GM10266 (cell line): ENCODE measurements around the gene COL15A1.

ENCODE experiments used
- DNase-seq: peaks from one replicate; pipeline ENCODE4 v3.0.0; 2012; ENCODE audit errors: extremely low spot score
- CTCF ChIP-seq: IDR thresholded peaks from 2 replicates; pipeline ENCODE4 v1.5.1; 2012; ENCODE audit warnings: mild to moderate bottlenecking, low read depth; ENCODE audit not compliant: control insufficient read depth, insufficient read depth; ENCODE audit errors: missing control alignments

Gene COL15A1

GRCh38 chr9:98955259-98955658 lies 11.6 kb downstream of the COL15A1 start:
- no peak for DNase-seq

GRCh38 chr9:98957826-98958225 lies 14.1 kb downstream of the COL15A1 start:
- no peak for DNase-seq
- no peak for TF ChIP-seq CTCF

More at GRCh38 chr9:98955259-98955658, 11.6 kb downstream of the COL15A1 start:
- no peak for TF ChIP-seq CTCF

GRCh38 chr9:98958271-98958984 lies 14.7 kb downstream of the COL15A1 start:
- no peak for TF ChIP-seq CTCF
- DNase-seq, result no peak

GRCh38 chr9:98960409-98960808 lies 16.7 kb downstream of the COL15A1 start:
- TF ChIP-seq CTCF, result no peak
- no peak for DNase-seq

GRCh38 chr9:98961513-98962180 lies 17.9 kb downstream of the COL15A1 start:
- TF ChIP-seq CTCF, result no peak
- DNase-seq, result no peak

- DNase-seq, result no peak
- no peak for TF ChIP-seq CTCF
Observed at GRCh38 chr9:98962181-98962560, 18.5 kb downstream of the COL15A1 start.

GRCh38 chr9:98962861-98963260 lies 19.2 kb downstream of the COL15A1 start:
- TF ChIP-seq CTCF, result no peak
- no peak for DNase-seq
